RWPE2 (cell line): ENCODE measurements around the gene HLA-A.

Source experiments
- ATAC-seq: fragments of 200-7000 bp; cut with Tn5 transposase; 3 replicates; pipeline ENCODE4 v1.9.1; 2021; ENCODE audit warnings: low read depth
- DNase-seq: peaks from one replicate; pipeline ENCODE4 v3.0.0-alpha.2; 2020; ENCODE audit warnings: low spot score
- H3K27ac ChIP-seq: fragments of 450-650 bp; 2 replicates; pipeline ENCODE4 v1.5.1; 2017; ENCODE audit warnings: mild to moderate bottlenecking; ENCODE audit not compliant: poor library complexity, severe bottlenecking
- H3K27me3 ChIP-seq: fragments of 250-450 bp; sonication (Bioruptor Pico); 2 replicates; pipeline ENCODE4 v1.5.1; 2021; ENCODE audit warnings: mild to moderate bottlenecking, moderate library complexity; ENCODE audit not compliant: insufficient read depth, poor library complexity, severe bottlenecking
- H3K36me3 ChIP-seq: fragments of 250-450 bp; sonication (Bioruptor Pico); 2 replicates; pipeline ENCODE4 v1.5.1; 2020; ENCODE audit warnings: low read depth, mild to moderate bottlenecking, moderate library complexity
- H3K4me1 ChIP-seq: fragments of 250-450 bp; sonication (Bioruptor Pico); 2 replicates; pipeline ENCODE4 v1.5.1; 2021; ENCODE audit warnings: mild to moderate bottlenecking, moderate library complexity; ENCODE audit not compliant: insufficient read depth, poor library complexity, severe bottlenecking
- H3K4me3 ChIP-seq: fragments of 250-450 bp; sonication (Bioruptor Pico); 2 replicates; pipeline ENCODE4 v1.5.1; 2021; ENCODE audit warnings: mild to moderate bottlenecking, moderate library complexity; ENCODE audit not compliant: severe bottlenecking
- H3K9me3 ChIP-seq: fragments of 250-450 bp; sonication (Bioruptor Pico); 2 replicates; pipeline ENCODE4 v1.5.1; 2021; ENCODE audit warnings: mild to moderate bottlenecking, moderate library complexity; ENCODE audit not compliant: severe bottlenecking
- TF ChIP-seq, protein P1 (sequence below): fragments of 450-650 bp; IDR thresholded peaks from one replicate; pipeline ENCODE4 v1.5.1; 2017; ENCODE audit warnings: mild to moderate bottlenecking, moderate library complexity; ENCODE audit not compliant: poor library complexity, severe bottlenecking

Gene HLA-A

DNA sequence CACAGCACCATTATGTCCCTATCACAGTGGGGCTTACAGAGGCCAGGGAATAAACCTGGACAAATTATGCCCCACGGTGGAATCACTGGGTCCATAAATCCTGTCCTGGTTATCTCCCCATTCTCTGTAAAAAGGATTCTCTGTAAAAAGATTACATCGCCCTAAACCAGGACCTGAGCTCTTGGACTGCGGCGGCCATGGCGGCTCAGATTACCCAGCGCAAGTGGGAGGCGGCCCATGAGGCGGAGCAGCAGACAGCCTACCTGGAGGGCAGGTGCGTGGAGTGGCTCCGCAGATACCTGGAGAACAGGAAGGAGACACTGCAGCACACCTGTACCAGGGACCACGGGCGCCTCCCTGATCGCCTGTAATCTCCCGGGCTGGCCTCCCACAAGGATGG lies 8.4 kb upstream of the HLA-A start:
- no peak for DNase-seq
- TF ChIP-seq, protein P1, sequence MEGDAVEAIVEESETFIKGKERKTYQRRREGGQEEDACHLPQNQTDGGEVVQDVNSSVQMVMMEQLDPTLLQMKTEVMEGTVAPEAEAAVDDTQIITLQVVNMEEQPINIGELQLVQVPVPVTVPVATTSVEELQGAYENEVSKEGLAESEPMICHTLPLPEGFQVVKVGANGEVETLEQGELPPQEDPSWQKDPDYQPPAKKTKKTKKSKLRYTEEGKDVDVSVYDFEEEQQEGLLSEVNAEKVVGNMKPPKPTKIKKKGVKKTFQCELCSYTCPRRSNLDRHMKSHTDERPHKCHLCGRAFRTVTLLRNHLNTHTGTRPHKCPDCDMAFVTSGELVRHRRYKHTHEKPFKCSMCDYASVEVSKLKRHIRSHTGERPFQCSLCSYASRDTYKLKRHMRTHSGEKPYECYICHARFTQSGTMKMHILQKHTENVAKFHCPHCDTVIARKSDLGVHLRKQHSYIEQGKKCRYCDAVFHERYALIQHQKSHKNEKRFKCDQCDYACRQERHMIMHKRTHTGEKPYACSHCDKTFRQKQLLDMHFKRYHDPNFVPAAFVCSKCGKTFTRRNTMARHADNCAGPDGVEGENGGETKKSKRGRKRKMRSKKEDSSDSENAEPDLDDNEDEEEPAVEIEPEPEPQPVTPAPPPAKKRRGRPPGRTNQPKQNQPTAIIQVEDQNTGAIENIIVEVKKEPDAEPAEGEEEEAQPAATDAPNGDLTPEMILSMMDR = no peak
- no peaks in the 10 kb centered on the region for H3K9me3 ChIP-seq
- H3K4me1 ChIP-seq = no peaks in the 10 kb centered on the region
- no peak overlapping the region for H3K27ac ChIP-seq
- no peak for ATAC-seq
- no peaks in the 10 kb centered on the region for H3K27me3 ChIP-seq
- no peaks in the 10 kb centered on the region for H3K36me3 ChIP-seq
- H3K4me3 ChIP-seq = no peak overlapping the region

DNA sequence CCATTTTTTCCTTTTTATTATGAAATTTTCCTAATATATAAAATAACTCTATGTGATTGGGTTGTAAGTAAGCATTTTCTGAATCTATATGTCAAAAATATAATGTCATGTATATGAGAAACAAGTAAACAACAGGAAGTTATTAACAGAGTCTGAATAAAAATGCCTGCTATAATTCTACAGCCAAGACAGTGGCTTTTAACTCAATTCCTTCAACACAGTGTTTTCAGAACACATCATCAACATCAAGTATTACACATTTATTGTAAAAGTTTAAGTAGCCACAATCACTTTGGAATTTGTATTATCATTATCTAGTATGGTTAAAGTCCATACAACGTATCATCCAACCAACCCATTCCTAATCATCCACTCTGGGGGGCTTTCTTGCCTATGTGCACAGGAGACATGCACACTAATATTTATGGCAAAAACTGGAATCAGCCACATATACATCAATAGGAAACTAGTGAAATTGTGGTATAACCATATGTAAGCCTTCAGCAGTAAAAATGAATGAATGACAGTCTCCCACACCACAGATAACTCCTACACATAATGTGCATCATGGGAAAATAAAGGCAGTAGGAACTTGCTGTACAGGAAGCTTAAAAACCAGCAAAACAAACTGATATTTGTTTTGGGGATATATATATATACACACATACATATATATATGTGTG lies 6.9 kb upstream of the HLA-A start:
- Histone ChIP-seq H3K36me3 (no peaks in the 10 kb centered on the region), H3K27ac (no peak overlapping the region), H3K9me3 (no peaks in the 10 kb centered on the region), H3K4me3 (no peak overlapping the region), H3K27me3 (no peaks in the 10 kb centered on the region), H3K4me1 (no peaks in the 10 kb centered on the region)
- DNase-seq (no peak), ATAC-seq (no peak)
- TF ChIP-seq, protein P1 = no peak

GRCh38 chr6:29938746-29939508 lies 3.4 kb upstream of the HLA-A start:
- peaks cover 6% of the 10 kb centered on the region for H3K36me3 ChIP-seq
- no peak for DNase-seq

DNA sequence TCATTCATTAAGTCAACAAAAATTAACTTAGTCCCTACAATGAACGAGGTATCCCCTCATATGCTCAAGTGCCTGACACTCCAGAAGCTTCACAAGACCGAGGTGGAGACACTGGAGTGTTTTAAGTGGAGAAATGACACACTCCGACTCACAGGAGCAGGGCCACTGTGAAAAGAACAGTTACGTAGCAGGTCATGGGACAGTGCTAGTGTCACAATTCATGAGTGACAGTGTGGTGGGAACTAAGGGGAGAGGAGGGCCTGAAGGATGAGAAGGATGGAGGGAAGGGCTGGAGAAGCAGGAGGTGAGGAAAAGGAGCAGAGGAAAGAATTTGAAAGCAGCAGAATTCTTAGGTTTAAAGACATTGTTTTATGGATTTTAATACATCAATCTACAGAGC lies 1.3 kb upstream of the HLA-A start:
- Histone ChIP-seq H3K9me3 (no peaks in the 10 kb centered on the region), H3K36me3 (peaks cover 27% of the 10 kb centered on the region), H3K27ac (no peak overlapping the region), H3K4me1 (peaks cover 5% of the 10 kb centered on the region), H3K27me3 (no peaks in the 10 kb centered on the region), H3K4me3 (no peak overlapping the region)
- ATAC-seq (no peak), DNase-seq (no peak)
- TF ChIP-seq, protein P1 = no peak

More at GRCh38 chr6:29938746-29939508, 3.4 kb upstream of the HLA-A start:
- H3K27ac ChIP-seq = no peak overlapping the region
- H3K4me3 ChIP-seq = no peak overlapping the region
- TF ChIP-seq, protein P1 = no peak
- no peak for ATAC-seq
- H3K4me1 ChIP-seq = peaks cover 5% of the 10 kb centered on the region
- no peaks in the 10 kb centered on the region for H3K9me3 ChIP-seq
- H3K27me3 ChIP-seq = no peaks in the 10 kb centered on the region

DNA sequence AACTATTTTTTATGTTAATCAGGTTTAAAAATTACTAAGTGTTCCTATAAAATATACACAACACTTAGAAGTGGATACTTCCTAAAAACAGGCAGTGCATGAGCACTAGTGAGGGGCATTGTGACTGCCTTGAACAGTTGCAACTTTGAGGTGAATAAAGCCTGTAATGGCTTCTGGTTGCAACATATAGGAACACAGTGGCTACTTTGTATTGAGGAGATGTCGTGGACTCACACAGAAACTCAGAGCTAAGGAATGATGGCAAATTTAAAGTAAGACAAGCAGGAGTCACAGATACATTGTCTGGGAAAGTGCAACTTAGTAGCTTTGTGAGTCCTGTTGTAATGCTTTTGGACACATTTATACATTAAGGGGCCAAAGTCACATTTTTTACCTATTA lies 861 bp upstream of the HLA-A start:
- H3K36me3 ChIP-seq = peaks cover 31% of the 10 kb centered on the region
- no peaks in the 10 kb centered on the region for H3K27me3 ChIP-seq
- H3K4me3 ChIP-seq = peak overlapping the region; percentile 56
- ATAC-seq (no peak), DNase-seq (no peak)
- peak overlapping the region; percentile 45 for H3K27ac ChIP-seq
- TF ChIP-seq, protein P1 = no peak
- peaks cover 5% of the 10 kb centered on the region for H3K4me1 ChIP-seq
- no peaks in the 10 kb centered on the region for H3K9me3 ChIP-seq
